Stimulated activated CD4-positive, alpha-beta T cell treated with anti-CD3 and anti-CD28 coated beads, Interleukin-1b, Interleukin-23, amount 100 ng/mL, for 1 hour (primary cell): ENCODE results near the gene SPATA3.
"Not testable (repeated sequence)": the region's sequence is repeated elsewhere in the genome, so short reads cannot be mapped to it uniquely, and the experiment has no call there.

Experiments used
- DNase-seq, 2 donors: peaks; one replicate each; pipeline ENCODE4 v3.0.0-alpha.2; 2020; ENCODE audit warnings: low read depth in 2 of 2

SPATA3 gene

DNA sequence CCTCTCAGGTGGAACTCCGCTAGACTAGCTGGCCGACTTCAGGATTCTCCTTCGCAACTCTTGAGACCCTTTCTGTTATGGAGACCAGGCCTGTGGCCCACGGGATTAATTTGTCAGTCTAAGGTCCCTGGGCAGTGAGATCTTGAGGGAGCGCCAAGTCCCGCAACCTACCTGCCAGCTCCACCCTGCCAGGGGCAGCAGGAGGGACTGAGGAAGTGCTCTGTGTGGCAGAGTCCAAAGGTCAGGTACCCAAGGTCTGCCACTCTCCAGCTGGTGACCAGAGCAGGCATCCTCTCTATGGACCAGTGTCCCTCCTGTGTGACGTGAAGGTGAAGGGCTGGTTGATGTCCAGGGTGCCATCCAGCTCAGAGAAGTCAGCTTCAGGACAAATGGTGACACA lies 4.3 kb upstream of the SPATA3 start:
- no peak for DNase-seq

DNA sequence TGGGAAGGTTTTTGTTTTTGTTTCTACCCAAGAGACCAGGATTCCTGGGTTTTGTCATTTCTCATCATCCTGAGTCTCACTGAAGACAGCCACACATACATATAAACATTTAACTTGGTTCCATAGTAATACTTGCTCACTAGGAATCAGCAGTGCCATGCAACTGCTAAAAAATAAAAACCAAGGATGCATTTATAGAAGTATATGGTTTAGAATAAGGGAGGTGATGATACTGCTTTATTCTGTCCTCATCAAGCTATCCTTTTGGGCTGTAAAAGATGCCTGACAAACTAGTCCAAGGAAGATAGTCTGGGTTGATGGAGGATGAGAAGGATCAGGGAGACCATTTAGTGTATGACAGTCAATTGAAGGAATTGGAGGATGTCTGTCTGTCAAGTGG lies 740 bp downstream of the SPATA3 start:
- no peak for DNase-seq

DNA sequence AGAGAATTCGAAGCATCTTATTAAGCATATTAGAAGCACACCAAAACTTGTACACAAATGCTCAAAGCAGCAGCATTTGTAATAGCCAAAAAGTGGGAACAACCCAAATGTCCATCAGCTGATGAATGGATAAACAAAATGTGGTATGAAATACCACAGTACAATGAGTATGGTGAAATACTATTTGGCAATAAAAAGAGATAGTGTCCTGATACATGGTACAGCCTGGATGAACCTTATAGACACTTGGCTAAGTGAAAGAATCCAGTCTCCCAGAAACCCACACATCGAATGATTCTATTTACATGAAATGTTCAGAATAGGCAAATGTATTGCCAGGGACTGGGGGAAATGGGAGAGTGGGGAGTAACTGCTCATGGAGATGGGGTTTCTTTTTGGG lies 3.0 kb downstream of the SPATA3 start:
- DNase-seq, result no peak

DNA sequence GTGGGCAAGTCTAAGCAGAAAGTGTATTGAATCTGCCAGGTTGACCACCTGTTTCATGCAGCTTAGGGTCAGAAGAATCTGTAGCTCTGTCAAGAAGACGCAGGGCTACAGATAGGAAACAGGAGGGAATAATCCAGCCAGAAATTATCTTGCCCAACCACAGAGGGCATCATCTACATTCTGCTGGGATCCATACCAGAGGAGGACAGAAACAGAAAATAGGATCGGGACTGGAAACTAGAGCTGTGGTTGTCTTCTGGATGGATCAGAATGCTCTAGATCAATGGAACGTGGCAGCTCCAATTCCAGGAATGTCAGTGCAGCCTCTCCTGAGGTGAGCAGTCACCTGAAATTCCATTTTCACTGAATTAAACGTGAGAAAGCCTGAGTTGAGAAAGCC lies 3.6 kb downstream of the SPATA3 start:
- no peak for DNase-seq

DNA sequence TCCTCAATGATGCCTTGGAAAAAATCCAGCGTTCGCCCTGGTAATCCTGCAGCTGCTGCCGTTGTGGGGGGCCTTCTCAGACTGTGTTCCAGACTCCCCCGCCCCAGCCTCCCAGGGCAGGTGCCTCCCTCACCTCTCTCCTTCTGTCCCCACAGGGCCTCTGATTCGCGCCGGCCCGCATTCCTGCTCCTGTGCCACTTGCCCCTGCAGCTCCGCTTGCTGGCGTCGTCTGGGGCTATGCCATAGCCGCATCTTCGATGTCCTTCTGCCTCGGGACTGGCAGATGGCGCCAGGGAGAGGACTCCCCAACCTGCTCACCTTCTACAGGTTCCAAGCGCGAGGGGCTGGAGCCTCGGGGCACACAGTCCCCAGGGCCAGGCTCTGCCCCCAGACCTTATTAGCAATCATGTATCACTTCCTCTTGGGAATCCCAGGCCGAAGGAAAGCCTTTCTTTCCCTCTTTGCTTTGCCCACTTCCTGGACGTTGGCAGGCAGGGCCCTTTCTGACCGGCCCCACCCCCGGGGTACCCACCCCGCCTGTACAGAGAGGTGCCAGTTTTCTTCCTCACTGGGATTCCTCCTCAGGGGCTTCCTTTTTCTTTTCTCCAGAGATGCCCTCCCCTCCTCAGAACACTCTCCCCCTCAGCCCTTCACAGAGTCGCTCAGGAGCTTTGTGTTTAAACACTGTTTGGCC lies 4.4 kb downstream of the SPATA3 start:
- DNase-seq, result no peak

DNA sequence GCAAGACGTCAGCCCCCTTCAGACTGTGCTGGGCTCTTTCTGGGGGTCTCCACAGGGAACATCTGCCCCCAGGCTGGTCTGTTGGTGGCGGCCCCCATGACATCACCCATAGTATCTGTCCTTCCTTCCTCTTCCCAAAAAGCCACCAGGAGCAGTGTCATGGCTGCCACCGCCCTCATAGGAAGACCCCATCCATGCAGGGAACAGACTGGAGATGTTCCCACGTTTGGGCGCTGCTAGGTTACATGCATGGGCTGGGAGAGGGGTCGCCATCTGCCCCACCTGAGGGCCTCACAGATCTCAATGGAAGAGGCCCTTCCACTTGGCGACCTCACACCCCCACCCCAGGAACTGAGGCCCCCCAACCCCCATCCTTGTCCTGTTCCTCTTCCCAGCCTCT lies 5.1 kb downstream of the SPATA3 start:
- no peak for DNase-seq

DNA sequence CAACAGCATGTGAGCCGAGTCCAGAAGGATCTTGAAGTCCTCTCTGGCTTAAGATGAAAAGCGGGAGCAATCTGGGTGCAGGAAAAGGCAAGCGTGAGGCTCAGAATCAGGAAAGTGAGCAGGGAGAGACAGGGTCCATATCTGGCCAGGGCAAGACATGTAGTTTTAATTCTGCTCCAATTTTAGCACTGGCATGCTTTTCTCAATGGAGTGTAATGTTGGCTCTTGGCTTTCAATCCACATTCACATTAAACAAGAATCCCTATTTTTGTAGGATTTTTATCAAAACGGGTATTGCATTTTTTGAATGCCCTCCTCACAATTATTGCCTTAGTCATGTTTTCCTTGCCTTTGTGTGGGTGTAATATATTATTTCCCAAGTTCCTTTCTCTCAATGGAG lies 6.0 kb downstream of the SPATA3 start:
- DNase-seq, result no peak

DNA sequence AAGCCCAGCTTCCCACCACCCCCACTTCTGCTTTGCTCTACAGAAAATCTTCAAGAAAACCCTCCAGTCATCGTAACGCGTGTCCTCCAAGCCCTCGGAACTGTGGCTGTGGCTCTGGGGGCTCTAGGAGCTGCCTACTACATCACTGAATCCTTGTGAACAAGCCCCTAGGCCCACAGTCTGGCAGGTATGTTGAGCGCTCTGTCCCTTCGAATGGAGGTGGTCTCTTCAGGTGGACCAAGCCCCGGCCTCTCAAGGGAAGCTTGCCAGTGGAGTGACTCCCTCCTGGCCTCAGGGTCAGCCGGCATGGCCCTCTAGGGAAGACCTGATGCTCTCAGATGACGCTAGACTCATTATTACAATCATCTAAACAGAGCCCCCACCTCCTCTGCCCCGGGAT lies 6.7 kb downstream of the SPATA3 start:
- DNase-seq, result no peak

DNA sequence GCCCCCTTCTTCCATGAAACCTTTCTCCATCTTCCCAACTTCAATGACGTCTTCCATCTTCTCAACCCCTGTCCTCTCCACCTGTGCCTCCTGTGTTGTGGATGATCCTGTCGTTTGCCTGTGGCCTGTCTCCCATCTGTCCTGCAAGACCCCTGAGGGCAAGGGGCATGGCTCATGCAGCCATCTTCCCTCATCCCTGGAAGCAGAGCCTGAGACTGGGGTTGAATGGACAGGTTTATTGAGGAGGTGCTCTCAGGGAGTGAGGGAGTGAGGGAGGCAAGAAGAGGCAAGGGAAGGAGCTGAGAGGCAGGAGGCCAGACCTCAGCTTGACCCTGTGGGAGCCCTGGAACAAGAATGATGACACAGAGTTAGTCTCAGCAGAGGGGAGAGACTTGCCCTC lies 7.3 kb downstream of the SPATA3 start:
- DNase-seq, result no peak

DNA sequence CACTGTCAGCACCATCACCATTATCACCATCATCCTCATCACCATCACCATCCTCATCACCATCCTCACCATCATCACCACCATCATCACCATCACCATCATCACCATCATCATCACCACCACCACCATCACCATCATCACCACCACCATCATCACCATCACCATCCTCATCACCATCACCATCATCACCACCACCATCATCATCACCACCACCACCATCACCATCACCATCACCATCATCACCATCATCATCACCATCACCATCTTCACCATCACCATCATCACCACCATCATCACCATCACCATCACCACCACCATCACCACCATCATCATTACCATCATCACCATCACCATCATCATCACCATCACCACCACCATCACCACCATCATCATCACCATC lies 9.0 kb downstream of the SPATA3 start:
- DNase-seq, result not testable (repeated sequence)

DNA sequence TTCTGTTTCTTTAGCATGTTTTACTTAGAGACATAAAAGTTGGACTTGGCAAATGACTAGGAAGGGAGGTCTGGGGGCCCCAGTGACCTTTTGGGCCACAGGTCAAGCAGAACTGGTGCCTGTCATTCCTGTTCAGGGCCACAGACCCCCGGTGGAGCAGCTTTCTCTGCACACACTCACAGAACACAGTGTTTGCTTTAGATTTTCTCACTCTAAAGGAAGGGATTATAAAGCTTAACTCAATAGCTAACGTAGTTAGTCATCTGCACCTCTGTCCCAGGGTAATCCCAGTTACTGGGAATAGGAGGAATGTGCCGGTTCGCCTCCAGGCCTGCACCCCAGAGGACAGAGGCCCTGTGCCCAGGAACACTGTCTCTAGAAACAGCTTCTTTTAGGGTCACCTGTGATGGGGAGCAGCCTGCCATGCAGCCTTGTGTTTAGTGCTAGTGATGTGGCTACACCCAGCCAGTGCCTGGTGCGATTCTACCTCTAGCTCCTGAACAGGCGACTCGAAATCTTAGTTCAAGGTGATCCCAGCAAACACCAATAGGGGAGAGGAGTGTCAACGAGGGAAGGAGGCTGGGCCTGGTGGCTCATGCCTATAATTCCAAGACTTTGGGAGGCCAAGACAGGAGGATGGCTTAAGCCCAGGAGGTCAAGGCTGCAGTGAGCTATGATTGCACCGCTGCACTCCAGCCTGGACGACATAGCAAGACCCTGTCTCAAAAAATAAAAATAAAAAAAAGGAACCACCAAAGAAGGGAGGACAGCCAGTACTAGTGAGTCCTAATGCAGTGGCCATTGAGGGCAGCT lies 11.6 kb downstream of the SPATA3 start:
- DNase-seq, result no peak

DNA sequence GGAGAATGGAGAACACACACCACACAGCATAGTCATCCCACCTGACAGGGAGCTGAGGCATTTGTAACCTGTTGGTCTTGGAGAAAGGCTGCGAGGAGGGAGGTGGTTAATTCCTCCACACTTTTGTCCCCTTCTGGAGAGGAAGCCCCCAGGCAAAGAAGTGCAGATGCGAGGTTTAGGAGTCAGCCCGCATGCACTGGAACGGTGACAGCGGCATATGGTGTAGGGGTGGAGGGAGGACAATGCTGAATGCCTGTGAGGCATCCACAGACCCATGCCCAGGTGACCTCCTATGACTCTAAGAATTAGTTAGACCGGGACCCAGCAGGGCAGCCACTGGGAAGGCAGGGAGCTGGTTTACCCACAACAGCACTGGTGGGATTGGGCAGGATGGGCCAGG lies 12.2 kb downstream of the SPATA3 start:
- DNase-seq, result no peak

DNA sequence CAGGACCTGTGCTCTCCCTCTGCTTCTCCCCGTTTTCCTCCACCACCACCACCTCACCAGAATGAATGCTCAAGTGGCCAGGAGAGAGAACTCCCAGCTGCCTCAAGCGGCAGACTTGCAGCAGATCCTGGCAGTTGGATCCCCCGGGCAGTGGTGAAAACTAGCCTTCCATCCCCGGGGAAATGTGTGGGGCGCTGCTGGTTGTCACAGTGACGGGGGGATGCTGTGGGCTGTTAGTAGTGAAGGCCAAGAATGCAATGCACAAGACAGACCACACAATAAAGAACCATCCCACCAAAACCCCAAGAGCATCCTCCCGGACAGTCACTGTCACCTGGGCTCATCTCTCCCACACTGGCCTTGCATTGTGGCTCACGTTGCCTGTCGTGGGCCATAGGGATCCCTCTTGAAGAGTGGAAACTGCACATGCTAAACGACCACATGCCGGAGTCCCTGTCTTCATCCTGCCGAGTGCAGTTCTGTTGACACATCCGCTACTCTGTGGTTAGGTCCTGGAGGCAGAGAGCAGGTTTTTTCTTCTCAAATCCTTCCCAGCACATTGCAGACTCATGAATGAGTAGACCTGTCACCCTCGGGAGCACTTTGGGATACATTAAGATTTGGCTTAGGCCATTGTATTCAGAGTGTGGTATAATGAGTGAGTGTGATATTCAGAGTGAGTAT lies 13.5 kb downstream of the SPATA3 start:
- no peak for DNase-seq

DNA sequence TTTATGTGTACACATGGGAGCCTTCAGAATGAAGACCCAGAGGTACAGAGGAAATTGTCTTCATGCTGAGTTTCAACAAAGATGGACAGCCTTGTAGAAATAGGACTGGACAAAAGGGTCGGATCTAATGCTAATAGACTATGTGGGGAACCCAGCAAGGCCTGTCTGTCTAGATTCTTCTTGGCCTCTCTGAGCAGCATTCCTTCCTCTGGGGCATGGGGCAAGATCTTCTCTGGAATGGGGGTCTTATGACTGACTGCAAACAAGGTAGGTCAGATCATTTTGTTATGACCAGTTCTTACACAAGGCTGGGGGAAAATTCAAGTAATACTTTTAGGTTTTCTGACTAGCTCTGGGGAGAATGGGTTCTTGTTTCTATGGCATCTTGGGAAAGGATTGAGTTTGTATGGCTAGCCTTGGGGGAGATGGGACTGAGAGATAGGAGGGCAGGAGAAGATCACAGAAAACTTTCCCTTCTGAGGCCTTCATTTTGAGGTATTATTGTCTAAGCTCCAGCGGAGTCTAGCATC lies 14.3 kb downstream of the SPATA3 start:
- DNase-seq, result no peak

DNA sequence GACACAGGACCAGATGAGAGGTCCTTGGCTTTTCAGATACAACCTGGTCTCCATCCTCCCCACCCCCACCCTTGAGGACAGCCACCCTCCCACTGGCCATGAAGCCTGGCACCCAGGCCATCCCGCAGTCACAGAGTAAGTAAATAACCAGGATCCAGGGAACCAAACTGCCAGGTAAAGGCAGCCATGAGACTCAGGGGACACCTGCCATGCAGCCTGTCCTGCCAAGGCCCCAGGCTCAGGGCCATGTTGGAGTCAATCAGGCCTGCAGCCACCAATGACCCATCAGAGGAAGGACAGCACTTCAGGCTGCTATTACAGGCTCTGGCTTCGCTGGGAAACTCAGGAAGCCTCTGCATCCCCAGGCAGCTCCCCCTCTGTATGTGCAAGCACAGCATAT lies 15.6 kb downstream of the SPATA3 start:
- DNase-seq, result no peak

DNA sequence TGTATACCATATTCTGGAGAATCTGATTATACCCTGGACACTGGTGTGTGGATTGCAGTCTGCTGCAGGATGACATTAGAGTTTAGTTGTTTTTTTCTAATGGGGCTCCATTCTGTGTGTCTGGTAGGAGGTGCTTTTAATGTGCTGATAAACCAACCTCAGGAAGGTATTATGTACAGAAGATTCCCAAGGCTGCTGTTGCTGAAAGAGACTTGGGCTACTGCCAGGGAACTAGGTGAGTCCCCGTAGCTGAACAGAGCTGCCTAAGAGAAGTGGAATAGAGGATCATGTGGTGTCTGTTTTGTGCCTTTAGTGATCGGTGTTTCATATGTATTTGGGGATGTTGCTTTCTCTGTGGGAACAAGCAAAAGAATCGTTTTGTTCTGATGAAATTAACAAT lies 16.5 kb downstream of the SPATA3 start:
- DNase-seq, result no peak

DNA sequence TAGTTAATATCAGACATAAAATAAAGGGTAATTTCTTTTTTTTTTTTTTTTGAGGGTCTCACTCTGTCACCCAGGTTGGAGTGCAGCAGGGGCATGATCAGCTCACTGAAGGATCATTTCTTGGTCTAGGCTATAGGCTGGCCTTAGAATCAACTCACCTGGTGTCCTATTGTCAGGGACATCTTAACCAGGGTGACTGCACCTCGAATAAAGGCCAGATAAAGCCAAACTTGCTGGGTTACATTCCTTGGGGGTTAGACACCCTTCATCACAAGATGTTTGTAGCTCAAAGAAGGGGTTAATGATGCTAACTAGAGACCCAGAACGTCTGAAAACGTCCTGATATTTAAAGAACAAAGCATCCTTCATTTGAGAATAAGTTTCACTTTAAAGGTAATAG lies 17.9 kb downstream of the SPATA3 start:
- DNase-seq, result no peak

DNA sequence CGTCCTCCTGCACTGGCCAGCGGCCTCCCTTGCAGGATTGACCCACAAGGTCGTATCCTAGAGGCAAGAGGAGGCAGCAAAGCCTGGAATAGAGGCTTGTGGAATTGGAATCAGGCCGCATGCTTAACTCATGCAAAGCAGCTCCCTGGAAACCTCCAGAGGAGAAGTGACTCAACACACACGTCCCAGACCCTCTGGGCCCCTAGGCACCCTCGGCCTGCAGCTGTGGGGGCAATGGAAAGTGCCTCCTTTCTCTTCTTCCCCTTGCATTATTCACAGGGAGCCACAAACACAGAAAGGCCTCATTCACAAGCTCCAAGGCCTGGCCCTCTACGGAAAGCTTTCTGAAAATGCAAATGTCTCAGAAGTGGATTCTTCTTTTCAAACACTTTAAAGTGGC lies 19.6 kb downstream of the SPATA3 start:
- DNase-seq, result no peak

DNA sequence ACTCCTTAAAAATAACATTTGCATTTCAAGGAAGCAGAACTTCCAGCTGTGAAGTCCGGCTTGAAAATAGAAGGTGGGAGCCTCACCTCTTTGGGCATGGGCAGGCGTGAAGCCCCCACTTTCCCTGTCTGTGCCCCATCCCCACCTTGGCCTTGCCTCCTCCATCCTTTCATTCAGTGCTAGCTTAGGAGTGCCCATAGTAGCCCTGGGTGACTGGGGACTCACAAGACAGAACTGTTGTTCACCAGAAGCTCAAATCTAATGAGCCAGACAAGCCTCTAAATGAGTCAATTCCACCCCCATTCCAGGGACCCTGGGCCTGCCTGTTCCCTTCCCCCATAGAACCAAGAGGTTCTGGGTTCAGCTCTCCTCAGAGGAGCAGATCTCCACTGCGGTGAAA lies 20.0 kb downstream of the SPATA3 start:
- DNase-seq, result no peak

DNA sequence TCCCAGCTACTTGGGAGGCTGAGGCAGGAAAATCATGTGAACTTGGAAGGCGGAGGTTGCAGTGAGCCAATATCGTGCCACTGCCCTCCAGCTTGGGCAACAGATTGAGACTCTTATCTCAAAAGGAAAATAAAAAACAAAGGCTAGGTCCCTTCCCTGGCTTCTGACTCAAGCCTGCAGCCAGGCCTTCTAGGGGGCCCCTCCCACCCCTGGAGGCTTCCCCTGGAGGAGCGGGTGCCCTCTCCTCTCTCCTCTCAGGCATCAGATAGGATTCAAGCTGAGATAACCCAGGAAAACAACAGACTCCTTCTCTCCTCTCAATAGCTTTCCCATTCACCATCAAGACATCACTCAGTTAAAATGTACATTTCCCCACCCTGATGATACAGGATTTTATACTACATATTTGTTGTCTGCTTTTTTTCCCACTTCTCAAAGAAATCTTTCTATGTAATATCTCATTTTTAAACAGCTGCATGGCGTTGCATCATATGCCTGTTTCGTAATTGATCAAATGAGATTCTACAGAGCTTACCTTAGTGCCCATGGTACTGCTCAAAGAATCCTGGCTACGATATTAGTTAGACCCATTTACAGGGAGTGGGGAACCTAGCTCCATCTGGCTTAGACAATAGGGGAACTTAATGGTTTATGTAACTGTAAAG lies 20.8 kb downstream of the SPATA3 start:
- no peak for DNase-seq

DNA sequence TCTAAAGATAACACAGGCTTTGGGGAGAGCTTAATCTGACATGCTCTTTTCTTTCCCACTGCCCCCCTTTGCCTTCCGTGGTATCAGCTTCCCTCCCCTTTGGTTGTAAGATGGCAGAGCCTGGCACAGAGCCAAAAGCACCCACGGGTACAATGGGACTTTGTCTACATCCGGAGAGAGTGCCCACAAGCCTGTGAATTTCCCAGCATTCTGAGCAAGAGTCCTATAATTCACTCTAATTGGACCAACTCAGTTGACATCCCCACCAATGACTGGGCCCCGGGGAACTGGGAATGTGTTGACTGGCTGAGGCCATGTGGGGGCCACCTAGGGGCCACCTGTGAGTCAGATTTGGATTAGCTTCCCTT lies 21.3 kb downstream of the SPATA3 start:
- DNase-seq, result no peak

DNA sequence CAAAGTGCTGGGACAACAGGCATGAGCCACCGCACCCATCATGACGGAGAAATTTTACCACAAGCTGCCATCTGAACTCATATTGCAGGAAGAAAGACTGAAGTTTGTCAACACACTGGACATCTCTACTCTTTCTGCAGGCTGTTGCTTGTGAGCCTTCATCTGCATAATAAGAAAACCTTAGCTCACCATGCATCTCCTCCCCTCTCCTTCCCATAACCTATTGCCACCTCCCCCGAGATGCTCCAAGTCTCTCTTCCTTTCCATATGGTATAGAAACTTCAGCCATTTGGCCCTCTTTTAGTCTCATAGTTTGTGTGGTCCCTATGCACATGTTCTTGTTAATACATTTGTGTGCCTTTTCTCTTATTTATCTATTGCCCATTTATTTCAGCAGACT lies 22.3 kb downstream of the SPATA3 start:
- DNase-seq, result no peak
